NCI-H526 (cell line): Measurements from ENCODE around the gene CDH13.
"Not testable (repeated sequence)": the region's sequence is repeated elsewhere in the genome, so short reads cannot be mapped to it uniquely, and the experiment has no call there.

Source experiments
- DNase-seq, 2 experiments: peaks; one replicate each; lab custom pipeline; 2025; lab: John Stamatoyannopoulos, UW

The CDH13 gene

GRCh38 chr16:82884320-82884898 is 257.6 kb downstream of the CDH13 start:
- DNase-seq = no peak

GRCh38 chr16:82886146-82886545 is 259.4 kb downstream of the CDH13 start:
- no peak for DNase-seq

DNA sequence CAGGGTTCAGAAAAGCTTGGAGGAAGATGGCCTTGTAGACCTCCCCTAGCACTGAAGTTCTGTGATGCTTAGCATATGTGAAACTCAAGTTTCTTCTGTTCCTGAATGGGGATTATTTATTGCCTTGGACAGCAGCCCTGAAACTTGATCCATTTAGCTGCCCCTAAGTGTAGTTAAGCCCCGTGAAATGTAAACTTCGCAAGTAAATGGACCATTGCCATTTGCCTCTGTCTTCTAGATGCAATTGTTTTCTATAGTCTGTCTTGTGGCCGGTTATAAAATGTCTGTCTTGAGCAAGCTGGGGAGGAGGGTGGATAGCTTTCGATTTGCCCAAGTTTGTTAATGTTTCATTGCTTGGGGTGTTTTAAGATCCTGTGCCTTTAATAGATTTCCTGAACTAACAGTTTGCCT is 261.8 kb downstream of the CDH13 start:
- DNase-seq = no peak

DNA sequence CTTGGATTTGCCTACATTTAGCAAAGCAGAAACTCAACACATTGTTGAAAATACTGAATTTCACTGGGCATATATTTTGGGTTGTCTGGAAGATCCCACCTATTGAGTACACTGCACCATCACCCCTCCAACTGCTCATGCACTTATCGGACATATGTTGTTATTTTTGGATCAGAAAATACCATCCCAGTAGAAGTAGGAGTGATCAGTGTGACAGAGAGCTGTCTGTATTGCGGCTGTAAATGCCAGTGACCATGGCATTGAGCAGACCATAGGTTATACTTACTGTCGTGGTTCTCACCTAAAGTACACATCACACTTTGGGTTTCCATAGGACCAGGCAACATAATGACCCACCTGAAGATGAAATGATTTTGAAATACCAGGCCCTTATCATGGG is 264.7 kb downstream of the CDH13 start:
- DNase-seq = no peak

DNA sequence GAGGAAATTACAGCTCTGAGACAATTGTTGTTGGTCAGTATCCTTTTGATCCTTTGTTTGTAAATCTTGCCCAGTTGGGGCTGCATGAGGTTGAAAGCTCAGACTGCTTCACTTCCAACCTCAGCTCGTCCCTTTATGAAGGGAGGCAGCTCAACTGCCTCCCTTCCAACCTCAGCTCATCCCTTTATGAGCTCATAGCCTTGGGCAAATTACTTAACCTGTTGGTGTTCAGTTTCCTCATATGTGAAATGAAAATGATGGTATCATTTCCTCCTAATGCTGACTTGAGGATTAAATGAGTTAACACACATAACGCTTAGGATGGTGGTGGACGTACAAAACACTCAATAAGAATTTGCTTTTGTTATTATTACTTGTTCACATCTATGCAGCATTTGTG is 265.1 kb downstream of the CDH13 start:
- no peak for DNase-seq

- DNase-seq = no peak
Measured at GRCh38 chr16:82892324-82892723, 265.6 kb downstream of the CDH13 start.

GRCh38 chr16:82895843-82896242 is 269.1 kb downstream of the CDH13 start:
- DNase-seq = no peak

GRCh38 chr16:82899006-82899405 is 272.2 kb downstream of the CDH13 start:
- no peak for DNase-seq

- DNase-seq = no peak
Measured at GRCh38 chr16:82899731-82900450, 273.1 kb downstream of the CDH13 start.

GRCh38 chr16:82900559-82900958 is 273.8 kb downstream of the CDH13 start:
- DNase-seq = no peak

DNA sequence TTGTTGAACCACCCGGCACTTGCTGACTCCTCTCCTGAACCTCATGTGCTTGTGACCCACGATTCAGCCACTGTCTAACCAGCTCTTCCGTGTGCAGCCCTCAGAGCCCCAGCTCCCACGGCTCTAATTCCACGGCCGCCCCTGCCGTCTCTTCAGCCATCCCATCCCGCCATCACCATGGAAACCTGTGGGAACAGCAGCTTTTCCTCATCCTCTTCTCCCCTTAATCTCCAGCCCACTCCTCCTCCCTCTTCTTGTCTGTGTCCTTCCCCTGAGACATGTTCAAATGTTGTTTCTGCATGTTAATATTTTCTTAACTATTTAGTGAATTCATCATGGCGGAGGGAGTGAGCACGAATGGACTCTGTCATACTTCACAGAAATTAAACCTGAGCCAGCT is 285.2 kb downstream of the CDH13 start:
- no peak for DNase-seq

- no peak for DNase-seq
Measured at GRCh38 chr16:82915139-82915824, 288.5 kb downstream of the CDH13 start.

- DNase-seq = no peak
Measured at GRCh38 chr16:82917886-82918595, 291.3 kb downstream of the CDH13 start.

GRCh38 chr16:82924075-82924854 is 297.5 kb downstream of the CDH13 start:
- peak; percentile 16 to 25 for DNase-seq

- DNase-seq = no peak
Measured at GRCh38 chr16:82926500-82926899, 299.7 kb downstream of the CDH13 start.

DNA sequence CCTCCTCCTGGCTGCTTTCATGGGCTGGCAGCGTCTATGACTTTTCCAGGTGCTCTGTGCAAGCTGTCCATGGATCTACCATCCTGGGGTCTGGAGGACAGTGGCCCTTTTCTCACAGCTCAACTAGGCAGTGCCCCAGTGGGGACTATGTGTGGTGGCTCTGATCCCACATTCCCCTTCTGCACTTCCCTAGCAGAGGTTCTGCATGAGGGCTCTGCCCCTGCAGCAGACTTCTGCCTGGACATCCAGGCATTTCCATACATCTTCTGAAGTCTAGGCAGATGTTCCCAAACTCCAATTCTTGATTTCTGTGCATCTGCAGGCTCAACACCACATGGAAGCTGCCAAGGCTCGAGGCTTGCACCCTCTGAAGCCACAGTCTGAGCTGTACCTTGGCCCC is 307.2 kb downstream of the CDH13 start:
- DNase-seq = not testable (repeated sequence)

- peak; percentile 68 to 72 for DNase-seq
Measured at GRCh38 chr16:82935766-82936165, 309.0 kb downstream of the CDH13 start.

GRCh38 chr16:82936941-82937551 is 310.3 kb downstream of the CDH13 start:
- DNase-seq = no peak

GRCh38 chr16:82937926-82938520 is 311.3 kb downstream of the CDH13 start:
- no peak for DNase-seq

GRCh38 chr16:82943371-82943770 is 316.6 kb downstream of the CDH13 start:
- DNase-seq = no peak
